GM19467 (cell line): ENCODE data around the gene C14orf119.

Experiments
- ATAC-seq: cut with Tn5 transposase; IDR thresholded peaks from one replicate; pipeline ENCODE4 v1.9.1; 2021; ENCODE audit warnings: mild to moderate bottlenecking, moderate library complexity; ENCODE audit not compliant: unreplicated experiment

The C14orf119 gene

GRCh38 chr14:23086565-23086964 is 8.7 kb upstream of the C14orf119 start:
- ATAC-seq: no peak

GRCh38 chr14:23089498-23090253 is 5.6 kb upstream of the C14orf119 start:
- ATAC-seq: no peak

- ATAC-seq: no peak
These were observed 5.1 kb upstream of the C14orf119 start for GRCh38 chr14:23090254-23090636.

GRCh38 chr14:23091294-23092225 is 3.7 kb upstream of the C14orf119 start:
- ATAC-seq: no peak

GRCh38 chr14:23093104-23093503 is 2.2 kb upstream of the C14orf119 start:
- no peak for ATAC-seq

GRCh38 chr14:23093526-23093925 is 1.8 kb upstream of the C14orf119 start:
- no peak for ATAC-seq

GRCh38 chr14:23093991-23094665 is 1.2 kb upstream of the C14orf119 start:
- no peak for ATAC-seq

GRCh38 chr14:23094666-23095195 is 574 bp upstream of the C14orf119 start, which contains the start of gene ACIN1:
TSS of gene ACIN1 (minus strand) at chr14:23095136. CDS start at chr14:23095112, 24 bp downstream.
- ATAC-seq: peak; percentile 27

GRCh38 chr14:23097786-23098185 is 2.5 kb downstream of the C14orf119 start:
- ATAC-seq: no peak

GRCh38 chr14:23099212-23099861 is 4.0 kb downstream of the C14orf119 start:
- ATAC-seq: no peak

GRCh38 chr14:23101213-23101970 is 6.1 kb downstream of the C14orf119 start:
- no peak for ATAC-seq

- ATAC-seq: no peak
These were observed 6.8 kb downstream of the C14orf119 start for GRCh38 chr14:23101986-23102625.

GRCh38 chr14:23102801-23103200 is 7.5 kb downstream of the C14orf119 start:
- no peak for ATAC-seq

GRCh38 chr14:23103581-23103980 is 8.3 kb downstream of the C14orf119 start:
- no peak for ATAC-seq

- ATAC-seq: no peak
These were observed 8.8 kb downstream of the C14orf119 start for GRCh38 chr14:23104070-23104590.

- no peak for ATAC-seq
These were observed 9.5 kb downstream of the C14orf119 start, which contains the start of gene CIROP for GRCh38 chr14:23104591-23105347. TSS of gene CIROP (minus strand) at chr14:23104989. CDS start at chr14:23104920, 69 bp downstream.

- no peak for ATAC-seq
These were observed 10.1 kb downstream of the C14orf119 start for GRCh38 chr14:23105348-23105824.

- no peak for ATAC-seq
These were observed 11.4 kb downstream of the C14orf119 start for GRCh38 chr14:23106747-23107045.
